ENCODE data around the gene SORBS1.

Gene SORBS1

GRCh38 chr10:95547791-95548435 is 13.3 kb downstream of the SORBS1 start:
- H3K79me2 ChIP-seq (ENCODE audit: insufficient read depth, low read length) = no peaks in the 10 kb centered on the region
- H3K9me3 ChIP-seq (ENCODE audit: insufficient read depth, low read length) = no peaks in the 10 kb centered on the region
- no peak overlapping the region for H3K4me2 ChIP-seq (ENCODE audit: low read depth, low read length, poor library complexity, severe bottlenecking)
- no peaks in the 10 kb centered on the region for H3K36me3 ChIP-seq (ENCODE audit: low read length)
- no peak overlapping the region for H3K27ac ChIP-seq (ENCODE audit: low read depth, low read length)
- no peaks in the 10 kb centered on the region for H3K27me3 ChIP-seq (ENCODE audit: low read length)
- no peaks in the 10 kb centered on the region for H3K9me2 ChIP-seq (replicated peaks; ENCODE audit: insufficient read depth, low read length)
- H2AFZ ChIP-seq (ENCODE audit: low read depth, low read length, severe bottlenecking) = no peak overlapping the region
- no peaks in the 10 kb centered on the region for H3F3A ChIP-seq (ENCODE audit: insufficient read depth)
- H4K20me1 ChIP-seq (ENCODE audit: low read depth, low read length) = no peaks in the 10 kb centered on the region
- no peak overlapping the region for H3K9ac ChIP-seq (ENCODE audit: low read length)
- TF ChIP-seq EZH2phosphoT487 (conservative IDR thresholded peaks at IDR 0.05; ENCODE audit: low read length) (no peak), CTCF (IDR thresholded peaks at IDR 0.05; ENCODE audit: insufficient read depth, low read length, poor library complexity, severe bottlenecking) (no peak)
- H3K4me3 ChIP-seq (ENCODE audit: insufficient read depth, low read length, poor library complexity, severe bottlenecking) = no peak overlapping the region

DNA sequence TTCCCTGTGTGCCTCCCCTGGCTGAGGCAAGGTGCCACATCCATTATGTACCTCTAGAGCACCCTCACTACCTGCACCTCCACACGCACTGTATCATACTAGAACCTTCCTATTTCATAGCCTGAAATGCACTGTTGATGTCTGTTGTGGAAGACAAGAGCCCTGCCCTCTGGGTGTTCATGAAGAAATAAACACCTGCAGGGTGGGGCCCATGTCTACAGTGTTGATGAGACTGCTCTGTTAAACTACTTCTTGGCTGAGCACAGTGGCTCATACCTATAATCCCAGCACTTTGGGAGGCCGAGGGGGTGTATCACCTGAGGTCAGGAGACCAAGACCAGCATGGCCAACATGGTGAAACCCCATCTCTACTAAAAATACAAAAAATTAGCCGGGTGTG is 14.0 kb downstream of the SORBS1 start:
- TF ChIP-seq EZH2phosphoT487 (conservative IDR thresholded peaks at IDR 0.05; ENCODE audit: low read length) (no peak), CTCF (IDR thresholded peaks at IDR 0.05; ENCODE audit: insufficient read depth, low read length, poor library complexity, severe bottlenecking) (no peak)

GRCh38 chr10:95545981-95546380 is 15.2 kb downstream of the SORBS1 start:
- no peak overlapping the region for H3K4me2 ChIP-seq (ENCODE audit: low read depth, low read length, poor library complexity, severe bottlenecking)
- no peaks in the 10 kb centered on the region for H4K20me1 ChIP-seq (ENCODE audit: low read depth, low read length)
- H3K9ac ChIP-seq (ENCODE audit: low read length) = no peak overlapping the region
- no peak overlapping the region for H2AFZ ChIP-seq (ENCODE audit: low read depth, low read length, severe bottlenecking)
- no peaks in the 10 kb centered on the region for H3K36me3 ChIP-seq (ENCODE audit: low read length)
- no peaks in the 10 kb centered on the region for H3F3A ChIP-seq (ENCODE audit: insufficient read depth)
- H3K27me3 ChIP-seq (ENCODE audit: low read length) = no peaks in the 10 kb centered on the region
- H3K9me3 ChIP-seq (ENCODE audit: insufficient read depth, low read length) = no peaks in the 10 kb centered on the region
- no peaks in the 10 kb centered on the region for H3K9me2 ChIP-seq (replicated peaks; ENCODE audit: insufficient read depth, low read length)
- H3K4me3 ChIP-seq (ENCODE audit: insufficient read depth, low read length, poor library complexity, severe bottlenecking) = no peak overlapping the region
- no peaks in the 10 kb centered on the region for H3K79me2 ChIP-seq (ENCODE audit: insufficient read depth, low read length)
- TF ChIP-seq EZH2phosphoT487 (conservative IDR thresholded peaks at IDR 0.05; ENCODE audit: low read length) (no peak), CTCF (IDR thresholded peaks at IDR 0.05; ENCODE audit: insufficient read depth, low read length, poor library complexity, severe bottlenecking) (no peak)
- no peak overlapping the region for H3K27ac ChIP-seq (ENCODE audit: low read depth, low read length)

More for the DNA sequence above, 14.0 kb downstream of the SORBS1 start:
- Histone ChIP-seq H3K9me2 (replicated peaks; ENCODE audit: insufficient read depth, low read length) (no peaks in the 10 kb centered on the region), H3K27ac (ENCODE audit: low read depth, low read length) (no peak overlapping the region), H3F3A (ENCODE audit: insufficient read depth) (no peaks in the 10 kb centered on the region), H3K9me3 (ENCODE audit: insufficient read depth, low read length) (no peaks in the 10 kb centered on the region), H3K4me3 (ENCODE audit: insufficient read depth, low read length, poor library complexity, severe bottlenecking) (no peak overlapping the region), H3K9ac (ENCODE audit: low read length) (no peak overlapping the region), H3K79me2 (ENCODE audit: insufficient read depth, low read length) (no peaks in the 10 kb centered on the region), H2AFZ (ENCODE audit: low read depth, low read length, severe bottlenecking) (no peak overlapping the region), H3K36me3 (ENCODE audit: low read length) (no peaks in the 10 kb centered on the region), H3K4me2 (ENCODE audit: low read depth, low read length, poor library complexity, severe bottlenecking) (no peak overlapping the region), H4K20me1 (ENCODE audit: low read depth, low read length) (no peaks in the 10 kb centered on the region), H3K27me3 (ENCODE audit: low read length) (no peaks in the 10 kb centered on the region)

All from SU-DHL-6 (cell line).